GM18867 (cell line): ENCODE measurements around the gene CCDC12.
"Not testable (repeated sequence)": the region's sequence is repeated elsewhere in the genome, so short reads cannot be mapped to it uniquely, and the experiment has no call there.

Source experiments
- ATAC-seq: cut with Tn5 transposase; IDR thresholded peaks from one replicate; pipeline ENCODE4 v1.9.1; 2021; ENCODE audit warnings: mild to moderate bottlenecking, moderate library complexity; ENCODE audit not compliant: unreplicated experiment

Gene CCDC12

DNA sequence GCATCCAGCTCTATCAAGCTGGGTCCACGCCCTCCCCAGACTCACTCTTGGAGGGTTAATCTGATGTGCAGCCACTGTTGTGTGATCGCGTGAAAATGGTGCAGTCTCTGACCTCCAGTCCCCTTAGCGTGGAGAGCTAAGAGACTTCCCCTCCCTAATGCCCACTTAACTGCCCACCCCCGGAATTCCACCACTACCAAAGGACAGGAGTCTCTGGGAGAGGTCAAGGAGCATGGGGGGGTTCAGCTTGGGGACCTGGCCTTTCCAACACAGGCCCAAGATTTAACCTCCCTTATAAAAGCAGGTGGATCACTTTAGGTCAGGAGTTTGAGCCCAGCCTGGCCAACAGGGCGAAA lies 48.8 kb downstream of the CCDC12 start:
- peak; percentile 9 for ATAC-seq

DNA sequence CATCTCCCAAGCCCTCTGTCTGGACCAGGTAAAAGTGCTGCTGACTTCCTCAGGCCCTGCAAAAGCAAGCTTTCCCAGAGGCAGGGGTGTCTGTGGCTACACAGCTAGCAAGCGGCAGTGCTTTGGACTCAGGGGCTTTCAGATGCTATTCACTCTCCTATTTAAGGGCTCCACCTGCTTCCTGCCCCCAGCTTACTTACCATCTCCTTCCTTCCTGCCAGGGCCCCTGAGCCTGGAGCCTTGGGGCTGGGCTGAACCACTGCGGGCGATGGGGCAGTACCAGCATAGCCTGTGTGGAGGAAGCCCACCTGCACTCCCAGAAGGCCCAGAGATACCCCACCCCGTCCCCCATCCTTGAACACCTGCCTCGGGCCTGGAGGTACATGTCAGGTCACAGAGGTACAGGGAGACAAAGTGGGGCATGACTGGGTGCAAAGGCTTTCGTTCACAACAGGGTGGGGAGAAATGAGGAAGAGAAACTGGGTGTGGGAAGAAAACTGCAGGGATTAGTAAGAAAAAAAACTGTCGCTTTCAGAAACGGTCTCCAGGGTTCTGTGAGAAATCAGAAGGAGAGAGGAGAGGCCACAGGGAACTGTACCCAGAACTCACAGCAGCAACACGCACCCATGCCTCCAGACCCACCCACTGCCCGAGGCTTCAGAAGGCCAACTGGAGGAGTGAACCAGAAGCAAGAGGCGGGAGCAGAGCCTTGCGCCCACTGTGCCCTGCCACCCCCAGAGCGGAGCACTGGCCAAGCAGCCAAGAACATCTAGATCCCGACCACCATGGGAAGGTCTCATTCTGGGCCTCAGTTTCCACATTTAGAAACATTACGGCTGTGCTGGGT lies 49.5 kb downstream of the CCDC12 start:
- ATAC-seq, result peak; percentile 55

DNA sequence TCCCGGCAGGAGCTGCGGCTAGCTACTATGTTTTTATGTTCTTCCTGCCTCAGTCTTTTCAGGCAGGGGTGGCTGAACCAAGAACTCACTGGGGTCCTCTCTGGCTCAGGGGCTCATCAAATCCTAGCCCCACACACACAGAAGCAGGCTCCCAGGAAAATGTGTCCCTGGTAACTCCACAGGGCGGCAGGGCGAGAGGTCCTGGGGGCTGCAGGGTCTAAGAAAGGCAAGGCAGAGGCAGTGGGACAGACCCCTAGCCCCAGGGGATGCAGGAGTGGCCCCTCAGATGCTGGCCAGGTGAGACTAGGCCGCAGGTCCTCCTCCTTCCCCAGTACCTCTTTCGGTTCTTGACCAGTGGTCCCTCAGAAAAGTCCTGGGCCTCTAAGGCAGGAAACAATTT lies 50.1 kb downstream of the CCDC12 start:
- ATAC-seq, result no peak

DNA sequence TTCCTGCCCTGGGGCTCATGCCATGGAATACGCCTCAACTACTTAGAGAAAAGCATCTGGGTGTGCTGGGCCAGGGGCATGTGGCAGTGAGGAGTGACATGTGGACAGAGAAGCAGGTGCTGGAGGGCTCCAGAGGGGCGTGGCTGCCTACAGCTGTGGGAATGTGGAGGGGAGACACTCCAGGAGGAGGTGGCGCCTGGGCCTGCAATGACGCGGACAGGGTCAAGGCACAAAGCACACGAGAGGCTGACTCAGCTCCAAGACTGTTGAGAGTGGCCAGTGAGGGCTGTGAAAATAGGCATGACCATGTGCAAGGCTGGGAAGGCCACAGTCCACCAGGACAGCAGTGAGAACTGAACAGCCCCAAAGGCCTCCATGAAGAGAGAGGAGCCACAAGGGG lies 50.5 kb downstream of the CCDC12 start:
- ATAC-seq, result no peak

DNA sequence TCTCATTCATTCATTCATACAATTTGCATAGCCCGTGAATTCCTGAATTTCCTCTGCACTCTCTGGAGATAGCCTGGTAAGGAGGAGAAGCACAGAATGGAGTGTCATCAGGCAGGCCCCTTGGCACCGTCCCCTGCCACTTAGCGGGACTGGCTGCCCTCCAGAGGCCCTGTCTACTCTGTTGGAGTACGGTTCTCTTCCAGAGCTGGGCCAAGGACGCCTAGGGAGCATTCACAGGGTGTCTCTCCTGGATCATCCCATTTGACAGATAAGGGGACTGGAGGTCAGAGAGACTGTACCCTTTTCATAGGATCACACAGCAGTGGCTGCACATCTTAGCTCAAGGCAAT lies 51.0 kb downstream of the CCDC12 start:
- no peak for ATAC-seq

DNA sequence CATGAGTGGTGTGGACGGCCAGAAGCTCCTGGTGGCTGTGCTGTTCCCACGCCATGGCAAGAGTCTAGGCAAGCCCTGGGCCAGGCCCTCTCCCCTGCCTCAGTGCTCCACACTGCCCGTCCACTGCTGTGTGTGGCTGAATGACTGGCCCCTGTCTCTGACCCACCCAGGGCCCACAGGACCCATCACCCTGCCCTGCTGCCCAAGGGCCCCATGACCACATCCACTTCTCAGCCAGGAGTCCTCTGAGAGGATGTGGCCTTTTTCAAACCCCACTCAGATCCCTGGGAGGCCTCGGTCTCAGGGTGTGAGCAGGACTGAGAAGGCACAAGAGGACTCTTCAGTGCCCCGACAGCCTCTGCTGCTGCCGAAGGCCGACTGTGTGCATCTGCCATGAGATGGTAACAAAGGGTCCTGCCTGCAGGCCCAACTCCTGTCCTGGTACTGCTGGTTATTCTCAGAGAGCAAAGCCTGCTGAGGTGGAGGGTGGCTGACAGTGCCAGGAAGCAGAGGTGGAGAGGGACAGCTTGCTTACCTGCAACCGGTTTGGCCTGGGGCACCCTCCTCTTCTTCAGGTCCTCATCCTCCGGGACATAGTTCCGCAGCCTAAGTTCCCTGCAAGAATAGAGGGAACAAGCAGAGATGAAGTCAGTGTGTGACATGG lies 51.5 kb downstream of the CCDC12 start:
- ATAC-seq, result no peak

DNA sequence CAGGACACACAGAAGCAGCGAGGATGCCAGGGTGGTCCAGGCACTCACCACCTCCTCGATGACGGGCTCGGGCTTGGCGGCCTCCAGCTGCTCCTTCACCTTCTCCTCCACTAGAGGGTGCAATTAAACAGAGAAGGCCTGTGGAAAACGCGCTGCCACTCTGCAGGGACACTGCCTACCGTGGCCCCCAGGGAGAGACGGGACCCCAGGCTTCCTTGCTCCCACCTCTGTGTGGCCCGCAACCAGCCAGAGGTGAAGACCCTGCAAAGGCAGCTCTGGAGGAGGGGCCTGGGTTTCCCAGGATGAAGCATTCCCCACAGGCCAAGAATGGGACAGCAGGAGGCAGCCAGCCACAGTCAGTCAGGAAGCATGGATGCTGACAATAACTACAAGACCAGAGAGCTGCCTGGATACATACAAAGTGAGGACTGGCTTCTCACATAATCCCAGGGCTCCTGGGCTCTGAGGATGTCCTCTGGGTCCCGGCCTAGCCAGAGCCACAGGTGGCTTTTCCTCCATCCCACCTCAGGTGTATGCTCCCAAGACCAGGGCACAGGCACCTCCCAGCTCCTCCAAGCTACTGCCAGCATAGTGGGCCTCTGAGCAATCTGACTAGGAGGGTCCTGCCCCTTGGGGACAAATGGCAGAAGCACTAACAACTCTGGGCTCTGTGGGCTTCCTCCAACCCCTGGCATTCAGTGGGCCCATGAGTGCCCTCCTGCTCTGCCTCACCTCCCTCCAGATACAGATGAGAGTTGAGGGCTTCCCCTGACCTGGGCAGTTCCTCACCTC lies 52.8 kb downstream of the CCDC12 start:
- no peak for ATAC-seq

DNA sequence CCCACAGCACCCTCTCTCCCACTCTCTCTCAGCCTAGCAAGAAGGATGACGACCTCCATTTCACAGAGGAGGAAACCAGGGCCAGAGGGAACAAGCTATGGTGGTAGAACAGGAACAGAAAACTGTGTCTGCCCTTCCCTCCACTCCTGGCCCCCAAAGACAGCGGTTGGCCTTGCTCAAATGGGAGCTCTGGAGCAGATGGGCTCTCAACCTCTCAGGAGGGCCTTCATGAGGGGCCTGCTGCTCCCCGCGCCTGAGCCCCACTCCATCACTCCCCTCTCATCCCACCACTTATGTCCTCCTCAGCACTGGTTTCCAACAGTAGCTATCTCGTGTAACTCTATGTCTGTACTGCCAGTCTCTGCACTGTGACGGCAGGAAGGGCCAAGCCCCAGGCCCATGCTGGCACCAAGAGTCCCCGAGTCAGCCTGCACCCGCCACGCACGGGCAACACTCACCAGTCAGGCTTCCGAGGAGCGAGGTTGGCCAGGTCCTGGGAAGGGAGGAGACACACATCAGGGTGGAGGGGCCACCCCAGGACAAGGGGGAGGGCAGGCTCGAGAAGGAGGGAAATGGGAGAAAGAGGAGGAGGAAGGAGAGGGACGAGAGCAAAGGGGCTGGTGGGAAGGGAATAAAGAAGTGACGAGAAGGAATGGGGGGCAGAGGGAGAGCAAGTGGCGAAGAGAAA lies 53.5 kb downstream of the CCDC12 start:
- no peak for ATAC-seq

DNA sequence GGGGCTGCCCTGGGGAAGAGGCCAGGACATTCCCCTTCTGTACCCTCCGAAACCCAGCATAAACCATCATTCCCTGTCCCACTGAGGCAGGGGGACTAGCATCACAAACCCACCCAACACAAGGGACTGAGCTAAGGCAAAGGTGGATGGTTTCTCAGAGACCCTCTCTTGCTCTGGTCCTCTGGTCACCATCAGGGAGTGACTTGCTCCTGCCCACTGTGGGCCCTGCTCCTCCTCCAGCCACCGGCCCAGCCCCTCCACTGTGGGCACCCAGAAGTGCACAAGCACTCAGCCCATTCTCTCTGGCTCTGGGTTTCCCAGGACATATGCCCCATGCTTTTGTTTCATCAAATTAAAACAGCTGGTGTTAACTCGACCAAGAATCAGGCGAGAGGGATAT lies 54.1 kb downstream of the CCDC12 start:
- ATAC-seq, result no peak

DNA sequence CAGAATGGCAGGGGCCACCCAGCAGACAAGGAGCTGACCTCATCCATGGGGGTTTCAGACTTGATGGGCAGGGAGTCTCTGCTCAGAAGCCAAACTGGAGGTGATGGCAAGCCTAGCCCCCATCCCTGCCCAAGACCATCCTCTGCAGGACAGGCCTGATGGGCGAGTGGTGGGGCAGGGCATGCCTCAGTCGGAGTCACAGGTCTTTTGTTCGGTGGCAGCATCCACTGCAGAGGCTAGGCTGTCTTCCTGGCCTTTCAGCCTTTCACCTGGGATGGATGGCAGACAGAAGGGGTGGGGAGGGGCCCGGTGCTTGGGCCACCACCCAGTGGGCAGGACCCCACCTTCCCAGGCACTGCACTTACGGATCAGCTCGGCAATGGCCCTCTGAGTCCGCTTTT lies 54.7 kb downstream of the CCDC12 start:
- no peak for ATAC-seq

DNA sequence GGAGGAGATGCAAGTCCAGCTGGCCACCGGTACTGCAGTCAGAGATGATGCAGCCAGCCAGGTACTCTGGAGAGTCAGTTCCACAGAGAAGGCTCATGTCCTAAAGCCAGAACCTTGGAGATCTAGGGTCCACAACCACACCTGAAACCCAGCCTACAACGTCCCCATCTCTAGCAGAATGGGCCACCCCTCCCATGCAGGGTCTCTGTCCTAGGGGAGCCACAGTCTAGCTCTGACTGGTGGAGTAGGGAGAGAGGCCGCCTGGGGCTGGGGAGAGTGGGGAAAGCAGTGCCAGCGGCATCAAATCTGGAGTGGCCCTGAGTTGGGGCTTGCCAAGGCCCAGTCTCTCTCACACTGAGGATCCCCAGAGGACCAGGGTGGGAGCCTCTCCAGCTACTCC lies 55.5 kb downstream of the CCDC12 start:
- ATAC-seq, result no peak

DNA sequence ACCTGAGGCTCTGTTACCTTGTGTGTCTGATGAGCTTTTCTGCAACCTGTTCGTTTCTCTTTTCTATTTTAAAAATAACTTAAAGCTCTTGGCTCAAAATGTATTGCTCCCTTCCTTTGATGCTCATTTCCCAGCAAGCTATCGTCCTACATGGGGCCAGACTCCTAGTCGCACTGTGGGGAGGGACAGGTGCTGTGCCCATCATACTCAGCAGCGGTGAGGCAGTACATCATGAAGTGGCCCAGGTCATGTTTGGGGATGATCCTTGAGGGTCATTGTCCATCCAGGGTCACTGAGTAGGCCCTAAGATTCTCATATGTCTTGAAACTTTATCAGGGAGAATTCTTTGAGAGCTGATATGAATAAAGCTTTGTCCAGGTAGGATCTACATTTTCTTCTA lies 57.9 kb downstream of the CCDC12 start:
- no peak for ATAC-seq

DNA sequence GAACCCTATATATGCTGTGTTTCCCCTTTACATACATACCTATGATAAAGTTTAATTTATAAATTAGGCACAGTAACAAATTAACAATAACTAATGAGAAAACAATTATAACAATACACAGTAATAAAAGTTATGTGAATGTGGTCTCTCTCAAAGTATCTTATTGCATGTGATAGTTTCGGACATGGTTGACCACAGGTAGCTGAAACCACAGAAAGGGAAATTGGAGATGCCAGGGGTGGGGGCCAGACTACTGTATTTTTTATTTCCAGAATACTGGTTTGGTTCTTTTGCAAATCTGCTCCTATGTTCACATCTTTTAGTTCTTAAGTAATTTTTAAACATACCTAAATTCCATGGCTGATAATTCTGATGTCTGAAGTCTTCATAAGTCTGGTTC lies 58.3 kb downstream of the CCDC12 start:
- no peak for ATAC-seq

DNA sequence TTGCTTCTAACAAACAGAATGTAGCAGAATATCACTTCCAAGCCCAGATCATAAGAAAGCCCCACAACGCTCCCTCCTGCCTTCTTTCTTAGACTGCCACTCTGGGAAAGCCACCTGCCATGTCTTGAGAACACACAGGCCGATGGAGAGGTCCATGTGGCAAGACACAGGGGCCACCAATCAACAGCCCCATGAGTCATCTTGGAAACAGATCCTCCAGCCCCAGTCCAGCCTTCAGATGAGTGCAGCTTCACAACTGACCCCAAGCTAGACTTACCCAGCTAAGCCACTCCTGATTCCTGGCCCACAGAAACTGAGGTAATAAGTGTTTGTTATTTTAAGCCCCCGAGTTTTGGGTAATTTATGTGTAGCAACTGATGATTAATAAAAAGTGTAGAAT lies 59.3 kb downstream of the CCDC12 start:
- no peak for ATAC-seq

DNA sequence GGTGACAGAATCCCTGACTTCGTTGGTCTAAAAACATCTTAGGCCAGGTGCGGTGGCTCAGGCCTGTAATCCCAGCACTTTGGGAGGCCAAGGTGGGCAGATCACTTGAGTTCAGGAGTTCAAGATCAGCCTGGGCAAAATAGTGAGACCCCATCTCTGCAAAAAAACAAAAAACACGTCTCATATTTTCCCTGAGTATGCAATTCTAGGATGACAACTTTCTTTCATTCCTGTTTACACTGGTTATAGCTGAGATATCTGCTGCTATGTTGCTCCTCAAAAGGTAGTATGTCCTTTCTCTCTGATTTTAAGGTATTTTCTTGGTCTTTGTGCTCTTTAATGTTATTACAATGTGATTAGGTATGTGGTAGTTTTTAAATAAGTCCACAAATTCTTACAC lies 59.7 kb downstream of the CCDC12 start:
- ATAC-seq, result no peak

DNA sequence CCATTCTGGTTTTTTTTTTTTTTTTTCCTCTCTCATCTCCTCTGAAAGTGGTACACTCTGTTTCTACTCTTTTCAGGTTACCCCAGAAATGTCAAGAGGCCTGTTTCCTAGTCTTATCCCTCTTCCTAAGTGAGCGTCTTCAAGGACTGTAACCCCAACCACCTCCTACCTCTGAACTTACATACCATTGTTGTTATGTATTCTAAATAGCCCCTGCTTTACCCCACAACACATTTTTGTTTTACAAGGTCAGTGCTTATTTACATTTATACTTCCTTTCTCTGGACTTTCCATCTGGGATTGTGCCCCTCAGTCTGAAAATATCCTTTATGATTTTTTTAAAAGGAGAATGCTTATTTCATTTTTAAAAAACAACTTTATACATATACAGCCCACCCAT lies 60.3 kb downstream of the CCDC12 start:
- ATAC-seq, result no peak

DNA sequence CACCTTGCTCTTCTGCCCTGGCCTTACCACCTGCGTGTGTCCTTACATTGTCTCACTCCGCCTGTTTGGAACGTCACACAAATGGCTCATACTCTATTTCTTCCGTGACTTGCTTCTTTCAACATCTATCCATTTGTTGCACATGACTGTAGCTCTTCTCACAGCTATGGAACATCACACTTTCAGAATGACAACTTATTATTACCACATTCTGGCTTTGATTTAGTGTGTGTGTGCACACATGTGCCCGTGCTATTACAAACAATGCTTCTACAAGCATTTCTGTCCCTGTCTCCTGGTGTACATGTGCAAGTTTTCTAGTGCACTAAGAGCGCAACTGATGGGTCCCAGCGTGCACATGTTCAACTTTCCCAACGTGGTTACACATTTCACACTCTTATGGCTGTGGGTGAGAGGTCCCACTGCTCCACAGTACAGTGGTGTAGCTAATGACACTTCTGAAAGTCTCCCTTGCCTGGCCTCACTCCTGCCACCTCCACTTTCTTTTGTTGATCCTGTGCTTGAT lies 61.2 kb downstream of the CCDC12 start:
- no peak for ATAC-seq

DNA sequence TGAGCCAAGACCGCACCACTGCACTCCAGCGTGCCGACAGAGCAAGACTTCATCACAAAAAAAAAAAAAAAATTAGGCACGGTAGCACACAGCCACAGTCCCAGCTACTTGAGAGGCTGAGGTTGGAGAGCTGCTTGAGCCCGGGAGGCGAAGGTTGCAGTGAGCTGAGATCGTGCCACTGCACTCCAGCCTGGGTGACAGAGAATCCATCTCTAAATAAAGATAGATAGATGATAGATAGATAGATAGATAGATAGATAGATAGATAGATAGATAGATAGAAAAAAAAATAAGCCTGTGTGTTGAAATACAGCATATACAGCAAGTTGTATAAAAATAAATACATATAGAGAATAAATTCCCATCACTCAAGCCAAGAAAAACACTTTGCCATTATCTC lies 61.7 kb downstream of the CCDC12 start:
- ATAC-seq, result no peak

DNA sequence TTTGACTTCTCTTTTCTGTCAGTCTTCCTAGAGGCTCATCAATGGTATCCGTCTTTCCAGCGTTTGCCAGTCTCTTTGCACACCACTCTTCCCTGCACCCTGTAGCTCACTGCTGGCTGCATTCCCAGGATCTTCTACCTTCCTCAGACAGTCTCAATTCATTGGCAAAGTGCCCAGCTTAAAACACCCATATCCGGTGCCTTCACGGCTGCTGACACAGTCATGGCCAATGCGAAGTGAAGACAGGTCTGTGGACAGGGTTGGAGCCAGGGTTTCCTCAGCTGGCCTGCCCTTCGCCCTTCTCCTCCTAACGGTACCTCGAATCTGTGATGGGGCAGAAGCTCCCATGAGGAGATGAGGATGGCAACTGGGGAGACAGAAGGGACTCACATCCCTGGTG lies 62.9 kb downstream of the CCDC12 start:
- no peak for ATAC-seq

DNA sequence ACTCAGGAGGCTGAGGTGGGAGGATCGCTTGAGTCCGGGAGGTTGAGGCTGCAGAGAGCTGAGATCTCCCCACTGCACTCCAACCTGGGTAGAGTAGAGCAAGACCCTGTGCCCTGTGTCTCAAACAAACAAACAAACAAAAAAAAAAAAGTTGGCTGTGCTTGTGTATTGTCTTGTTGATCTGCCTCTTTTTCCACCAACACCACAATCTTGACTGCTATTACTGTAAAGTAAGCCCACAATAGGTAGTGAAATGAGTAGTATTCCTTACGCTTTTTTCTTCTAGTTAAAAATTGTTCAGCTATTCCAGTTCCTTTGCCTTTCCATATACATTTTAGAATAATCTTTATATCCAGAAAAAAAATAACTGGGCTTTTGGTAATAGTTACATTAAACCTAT lies 63.6 kb downstream of the CCDC12 start:
- ATAC-seq, result no peak

DNA sequence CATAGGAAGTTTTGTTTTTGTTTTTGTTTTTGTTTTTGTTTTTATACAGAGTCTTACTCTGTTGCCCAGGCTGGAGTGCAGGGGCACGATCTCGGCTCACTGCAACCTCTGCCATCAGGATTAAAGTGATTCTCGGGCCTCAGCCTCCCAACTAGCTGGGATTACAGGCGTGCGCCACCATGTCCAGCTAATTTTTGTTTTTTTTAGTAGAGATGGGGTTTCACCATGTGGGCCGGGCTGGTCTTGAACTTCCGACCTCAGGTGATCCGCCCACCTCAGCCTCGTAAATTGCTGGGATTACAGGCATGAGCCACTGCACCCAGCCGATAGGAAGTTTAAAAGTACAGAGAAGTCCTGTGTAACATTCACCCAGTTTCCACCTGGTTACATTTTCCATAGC lies 65.6 kb downstream of the CCDC12 start:
- not testable (repeated sequence) for ATAC-seq
